PC-9 (cell line): ENCODE measurements around the gene GAS7.

ENCODE experiments used
- EZH2 ChIP-seq: fragments of 200-600 bp; sonication (generic); IDR thresholded peaks from 2 replicates; pipeline ENCODE4 v1.8.0; 2017; ENCODE audit warnings: antibody characterized with exemption, low read depth
- TF ChIP-seq, protein P1 (sequence below): fragments of 200-600 bp; sonication (generic); conservative IDR thresholded peaks from 2 replicates; pipeline ENCODE4 v1.6.1; 2017; ENCODE audit warnings: mixed run types, antibody characterized with exemption, mild to moderate bottlenecking, moderate library complexity

DNA sequence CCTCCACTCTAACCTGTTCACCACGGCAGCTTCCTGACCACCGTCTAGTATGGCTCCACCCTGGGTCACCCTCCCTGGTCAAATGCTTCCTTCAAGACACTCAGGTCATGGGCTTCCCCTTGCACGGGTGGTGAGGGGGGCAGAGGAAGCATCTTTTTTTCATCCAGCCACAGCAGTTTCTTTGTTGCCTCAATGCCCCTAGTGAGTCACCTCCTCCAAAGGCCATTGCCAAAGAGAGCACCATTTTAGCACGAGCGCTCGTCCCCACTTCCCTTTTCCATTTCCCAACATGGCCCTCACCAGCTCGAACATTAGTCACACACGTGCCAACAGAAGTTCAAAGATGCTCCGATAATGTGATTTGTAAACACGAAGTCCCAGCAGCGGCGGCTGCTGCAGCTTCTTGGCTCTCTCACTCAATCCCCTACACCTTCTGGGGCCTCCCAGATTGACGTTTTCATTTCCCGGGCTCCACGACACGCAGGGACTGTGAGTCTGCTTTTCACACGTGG, 134.6 kb downstream of the GAS7 start:
- TF ChIP-seq, protein P1, sequence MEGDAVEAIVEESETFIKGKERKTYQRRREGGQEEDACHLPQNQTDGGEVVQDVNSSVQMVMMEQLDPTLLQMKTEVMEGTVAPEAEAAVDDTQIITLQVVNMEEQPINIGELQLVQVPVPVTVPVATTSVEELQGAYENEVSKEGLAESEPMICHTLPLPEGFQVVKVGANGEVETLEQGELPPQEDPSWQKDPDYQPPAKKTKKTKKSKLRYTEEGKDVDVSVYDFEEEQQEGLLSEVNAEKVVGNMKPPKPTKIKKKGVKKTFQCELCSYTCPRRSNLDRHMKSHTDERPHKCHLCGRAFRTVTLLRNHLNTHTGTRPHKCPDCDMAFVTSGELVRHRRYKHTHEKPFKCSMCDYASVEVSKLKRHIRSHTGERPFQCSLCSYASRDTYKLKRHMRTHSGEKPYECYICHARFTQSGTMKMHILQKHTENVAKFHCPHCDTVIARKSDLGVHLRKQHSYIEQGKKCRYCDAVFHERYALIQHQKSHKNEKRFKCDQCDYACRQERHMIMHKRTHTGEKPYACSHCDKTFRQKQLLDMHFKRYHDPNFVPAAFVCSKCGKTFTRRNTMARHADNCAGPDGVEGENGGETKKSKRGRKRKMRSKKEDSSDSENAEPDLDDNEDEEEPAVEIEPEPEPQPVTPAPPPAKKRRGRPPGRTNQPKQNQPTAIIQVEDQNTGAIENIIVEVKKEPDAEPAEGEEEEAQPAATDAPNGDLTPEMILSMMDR = no peak
- no peak for TF ChIP-seq EZH2
